GM21447 (cell line): Measurements from ENCODE around the gene YWHAB.

Experiments
- ATAC-seq: cut with Tn5 transposase; IDR thresholded peaks from one replicate; pipeline ENCODE4 v1.9.1; 2021; ENCODE audit not compliant: unreplicated experiment

Gene YWHAB

GRCh38 chr20:44911264-44911921 is 25.9 kb downstream of the YWHAB start:
- ATAC-seq, result no peak

GRCh38 chr20:44912189-44912588 is 26.7 kb downstream of the YWHAB start:
- ATAC-seq, result no peak

- ATAC-seq, result no peak
Observed at GRCh38 chr20:44914924-44915323, 29.4 kb downstream of the YWHAB start.

GRCh38 chr20:44916586-44916985 is 31.1 kb downstream of the YWHAB start:
- no peak for ATAC-seq

GRCh38 chr20:44917399-44917798 is 31.9 kb downstream of the YWHAB start:
- no peak for ATAC-seq

- ATAC-seq, result no peak
Observed at GRCh38 chr20:44918342-44918741, 32.8 kb downstream of the YWHAB start.

GRCh38 chr20:44918761-44919160 is 33.3 kb downstream of the YWHAB start:
- no peak for ATAC-seq

- ATAC-seq, result no peak
Observed at GRCh38 chr20:44921447-44921846, 35.9 kb downstream of the YWHAB start.

GRCh38 chr20:44924541-44924940 is 39.0 kb downstream of the YWHAB start:
- ATAC-seq, result no peak

GRCh38 chr20:44928595-44928994 is 43.1 kb downstream of the YWHAB start:
- ATAC-seq, result no peak

GRCh38 chr20:44930517-44931168 is 45.1 kb downstream of the YWHAB start:
- no peak for ATAC-seq

- no peak for ATAC-seq
Observed at GRCh38 chr20:44931911-44932310, 46.4 kb downstream of the YWHAB start.

GRCh38 chr20:44932916-44933315 is 47.4 kb downstream of the YWHAB start:
- no peak for ATAC-seq

GRCh38 chr20:44936510-44936909 is 51.0 kb downstream of the YWHAB start:
- no peak for ATAC-seq

- no peak for ATAC-seq
Observed at GRCh38 chr20:44938637-44939036, 53.1 kb downstream of the YWHAB start.

GRCh38 chr20:44941120-44941691 is 55.7 kb downstream of the YWHAB start:
- no peak for ATAC-seq

GRCh38 chr20:44942264-44942973 is 56.9 kb downstream of the YWHAB start:
- no peak for ATAC-seq

- no peak for ATAC-seq
Observed at GRCh38 chr20:44943828-44944227, 58.3 kb downstream of the YWHAB start.

GRCh38 chr20:44945261-44945660 is 59.8 kb downstream of the YWHAB start:
- no peak for ATAC-seq

GRCh38 chr20:44946271-44946852 is 60.9 kb downstream of the YWHAB start:
- ATAC-seq, result no peak

GRCh38 chr20:44948107-44948506 is 62.6 kb downstream of the YWHAB start:
- ATAC-seq, result no peak
